ENCODE measurements around the gene LIFR. TPM values are rescaled to one million over a fixed set of nuclear protein-coding genes. Genes with fewer than 3 reads are reported as not detected.

Gene LIFR
- total and polyA plus RNA-seq, 2 of the 4 experiments (the other 2 are of a cell fraction): 1.9 to 10.4 TPM

DNA sequence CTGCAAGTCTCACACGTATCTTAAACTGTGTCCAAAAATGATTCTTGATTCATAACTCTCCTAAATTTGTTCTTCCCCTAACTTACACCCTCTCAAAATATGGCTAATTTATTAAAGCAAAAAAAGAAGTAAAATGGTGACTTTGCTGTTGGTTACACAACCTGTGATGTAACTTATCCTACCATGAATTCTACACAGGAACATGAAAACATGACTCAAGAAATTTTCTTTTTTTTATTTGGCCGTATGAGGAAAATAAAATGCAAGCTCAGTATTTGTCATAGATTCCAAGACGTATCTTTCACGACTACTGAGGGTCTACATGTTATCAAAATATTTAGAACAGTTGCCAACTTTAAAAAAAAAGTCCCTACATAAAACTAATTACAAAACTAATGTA, 9.2 kb downstream of the LIFR start:
- Histone ChIP-seq H2BK20ac (ENCODE audit: low read depth, low read length) (no peak overlapping the region), H3K14ac (replicated peaks; ENCODE audit: low read depth, low read length) (no peak overlapping the region), H3K18ac (ENCODE audit: low read depth, low read length) (no peak overlapping the region), H2AK9ac (replicated peaks; ENCODE audit: low read depth, low read length, poor library complexity) (no peak overlapping the region), H3K9ac (ENCODE audit: low read depth, low read length) (no peak overlapping the region), H2BK5ac (ENCODE audit: low read depth, low read length, poor library complexity, severe bottlenecking) (no peak overlapping the region), H3K9me3 (ENCODE audit: control insufficient read depth, insufficient read depth, low read length) (no peaks in the 10 kb centered on the region), H3K79me1 (ENCODE audit: low read depth in 1 of 2, low read length in 2 of 2) (peaks cover 22 to 45% of the 10 kb centered on the region in 2 experiments), H3K56ac (ENCODE audit: extremely low read depth, insufficient read depth, low read length) (no peak overlapping the region), H3K9me1 (ENCODE audit: insufficient read depth, low read length) (peaks cover 8% of the 10 kb centered on the region), H4K5ac (ENCODE audit: low read depth, low read length) (no peak overlapping the region), H2AK5ac (ENCODE audit: low read depth, low read length) (no peak overlapping the region), H4K8ac (ENCODE audit: low read depth in 2 of 2, low read length in 2 of 2) (no peak overlapping the region), H3K4me3 (ENCODE audit: insufficient read depth, low read depth, low read length) (no peak overlapping the region), H3K4me1 (ENCODE audit: control insufficient read depth, insufficient read depth, low read length) (peaks cover 13% of the 10 kb centered on the region), H4K91ac (ENCODE audit: insufficient read depth, low read depth, low read length) (no peak overlapping the region), H3K4ac (ENCODE audit: low read depth, low read length) (no peak overlapping the region), H2BK15ac (ENCODE audit: low read depth, low read length) (no peak overlapping the region), H3K27ac (ENCODE audit: insufficient read depth, low read length) (no peak overlapping the region), H3K36me3 (ENCODE audit: control insufficient read depth, insufficient read depth, low read length) (no peaks in the 10 kb centered on the region; the same call in 1 of the 2 replicates), H3K27me3 (ENCODE audit: control insufficient read depth, insufficient read depth, low read length) (no peaks in the 10 kb centered on the region), H3K4me2 (ENCODE audit: low read depth, low read length) (no peak overlapping the region), H4K20me1 (ENCODE audit: insufficient read depth, low read length) (peaks cover 12% of the 10 kb centered on the region), H3K23ac (ENCODE audit: low read depth, low read length) (no peak overlapping the region), H2BK120ac (ENCODE audit: low read depth, low read length) (no peak overlapping the region), H2AFZ (replicated peaks; ENCODE audit: low read length, poor library complexity) (no peak overlapping the region)
- DNase-seq (peak; percentile 10), ATAC-seq (ENCODE audit: low read depth) (no peak)
- ChIA-PET CTCF (no interaction called here), POLR2A (ENCODE audit: unreplicated experiment) (no interaction called here)
- intact Hi-C loops (cut with micrococcal nuclease) (no loop called here), dilution Hi-C loops (cut with HindIII; ENCODE audit: low sequenced_read_pairs, unreplicated experiment) (no loop called here), in situ Hi-C loops (cut with MboI; ENCODE audit: low sequenced_read_pairs) (no loop called here)
- peak; percentile 29; the same call in 1 of the 2 replicates for TF ChIP-seq MAFK (IDR thresholded peaks at IDR 0.05; ENCODE audit: low read depth, low read length)
- TF ChIP-seq BHLHE40 (IDR thresholded peaks at IDR 0.05; ENCODE audit: low read depth, low read length): no peak
- peak; percentile 38; the same call in 1 of the 2 replicates for TF ChIP-seq CEBPB (IDR thresholded peaks at IDR 0.05; ENCODE audit: low read depth, low read length)
- BruUV-seq (replicated peaks): no TSS peak
- no CpG with 5 or more reads among the region's 4 CpGs for WGBS, 2 experiments (ENCODE audit: extremely low coverage in 2 of 2, insufficient read length in 1 of 2)
